ENCODE data around the gene ATP1A4.
"Not testable (repeated sequence)": the region's sequence is repeated elsewhere in the genome, so short reads cannot be mapped to it uniquely, and the experiment has no call there.

The ATP1A4 gene

GRCh38 chr1:160123726-160124125, 27.7 kb upstream of the ATP1A4 start:
- DNase-seq (ENCODE audit: low read depth): no peak

DNA sequence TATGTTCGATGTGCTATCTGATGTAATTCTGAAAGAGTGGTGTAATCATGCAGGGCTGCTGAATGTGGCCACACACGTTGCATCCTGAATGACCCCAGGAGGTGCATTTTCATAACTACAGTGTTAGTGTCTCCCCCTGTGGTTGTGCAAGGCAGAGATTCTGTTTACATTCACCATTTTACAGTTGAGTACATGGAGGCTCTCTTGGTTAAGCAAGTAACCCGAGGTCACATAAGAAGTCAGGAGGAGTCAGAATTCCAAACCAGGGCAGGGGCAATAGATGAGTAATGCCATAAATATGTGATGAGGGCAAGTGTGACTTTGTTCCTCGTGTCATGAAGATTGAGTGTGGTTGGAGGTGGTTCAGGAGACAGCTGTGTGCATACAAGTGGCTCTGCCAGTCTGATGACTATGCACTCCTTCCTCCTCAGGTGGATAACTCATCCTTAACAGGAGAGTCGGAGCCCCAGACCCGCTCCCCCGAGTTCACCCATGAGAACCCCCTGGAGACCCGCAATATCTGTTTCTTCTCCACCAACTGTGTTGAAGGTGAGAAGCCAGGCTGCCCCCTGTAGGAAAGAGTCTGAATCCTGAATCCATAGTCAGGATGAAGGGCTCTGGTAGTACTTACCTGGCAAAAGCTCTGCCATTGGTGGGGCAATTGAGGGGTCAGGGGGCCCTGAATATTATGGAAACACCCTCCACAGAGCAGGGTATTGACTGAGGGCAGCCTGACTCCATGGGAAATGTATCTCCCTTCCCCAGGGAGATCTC, 26.5 kb upstream of the ATP1A4 start:
- DNase-seq (ENCODE audit: low read depth): peak; percentile 76

- DNase-seq (ENCODE audit: low read depth): no peak
Measured at GRCh38 chr1:160125746-160126145, 25.7 kb upstream of the ATP1A4 start.

GRCh38 chr1:160126342-160126741, 25.1 kb upstream of the ATP1A4 start:
- DNase-seq (ENCODE audit: low read depth): not testable (repeated sequence)

- no peak for DNase-seq (ENCODE audit: low read depth)
Measured at GRCh38 chr1:160127381-160127780, 24.0 kb upstream of the ATP1A4 start.

DNA sequence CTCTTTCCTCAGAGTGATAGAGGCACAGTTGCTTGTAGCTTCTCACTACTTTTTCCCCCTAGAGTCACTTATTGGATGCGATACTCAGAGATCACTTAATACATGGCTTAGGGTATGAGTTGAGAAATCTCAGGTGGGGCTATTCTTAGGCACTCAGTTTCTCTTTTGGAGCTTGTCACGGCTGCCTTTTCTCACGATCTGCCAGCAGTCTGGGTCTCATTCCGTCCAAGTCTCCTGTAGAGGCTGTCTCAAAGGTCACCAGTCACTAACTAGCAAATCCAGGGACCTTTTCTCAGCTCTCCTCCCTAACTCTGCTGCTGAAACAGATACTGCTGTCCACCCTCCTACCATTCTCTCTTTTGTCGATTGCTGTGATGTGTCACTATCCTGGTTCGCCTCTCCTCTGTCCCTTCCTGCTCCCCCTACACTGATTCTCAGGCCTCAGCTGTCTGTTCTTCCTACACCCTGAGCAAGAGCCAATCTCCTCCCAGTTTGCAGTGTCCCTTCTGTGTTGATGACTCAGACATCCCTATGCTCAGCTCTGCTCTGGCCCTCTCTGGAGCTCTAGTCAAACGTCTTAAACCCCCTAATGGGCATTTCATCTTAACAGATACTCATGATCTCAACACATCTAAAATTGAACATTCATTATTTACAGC, 23.4 kb upstream of the ATP1A4 start:
- DNase-seq (ENCODE audit: low read depth): no peak

DNA sequence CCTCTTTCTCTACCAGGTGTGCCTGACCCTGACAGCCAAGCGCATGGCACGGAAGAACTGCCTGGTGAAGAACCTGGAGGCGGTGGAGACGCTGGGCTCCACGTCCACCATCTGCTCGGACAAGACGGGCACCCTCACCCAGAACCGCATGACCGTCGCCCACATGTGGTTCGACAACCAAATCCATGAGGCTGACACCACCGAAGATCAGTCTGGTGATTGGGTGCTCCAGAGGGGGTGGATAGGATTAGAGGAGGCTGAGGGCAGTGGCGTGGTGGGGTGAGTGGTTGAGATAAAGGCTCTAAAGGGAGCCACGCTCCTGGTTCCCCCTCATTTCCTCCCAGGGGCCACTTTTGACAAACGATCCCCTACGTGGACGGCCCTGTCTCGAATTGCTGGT, 22.8 kb upstream of the ATP1A4 start:
- DNase-seq (ENCODE audit: low read depth): no peak

DNA sequence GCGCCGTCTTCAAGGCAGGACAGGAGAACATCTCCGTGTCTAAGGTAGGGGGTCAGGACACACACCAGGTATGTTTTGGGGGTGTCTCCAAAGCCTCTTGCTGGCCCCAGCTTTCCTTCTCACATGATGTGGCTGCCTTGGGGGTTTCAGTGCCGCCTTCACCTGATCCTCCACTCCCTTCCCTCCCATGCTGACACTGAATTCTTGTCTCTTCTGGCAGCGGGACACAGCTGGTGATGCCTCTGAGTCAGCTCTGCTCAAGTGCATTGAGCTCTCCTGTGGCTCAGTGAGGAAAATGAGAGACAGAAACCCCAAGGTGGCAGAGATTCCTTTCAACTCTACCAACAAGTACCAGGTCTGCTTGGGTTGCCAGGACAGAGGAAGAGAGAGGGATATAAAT, 22.4 kb upstream of the ATP1A4 start:
- no peak for DNase-seq (ENCODE audit: low read depth)

GRCh38 chr1:160129558-160129957, 21.8 kb upstream of the ATP1A4 start:
- no peak for DNase-seq (ENCODE audit: low read depth)

GRCh38 chr1:160129966-160130365, 21.4 kb upstream of the ATP1A4 start:
- no peak for DNase-seq (ENCODE audit: low read depth)

DNA sequence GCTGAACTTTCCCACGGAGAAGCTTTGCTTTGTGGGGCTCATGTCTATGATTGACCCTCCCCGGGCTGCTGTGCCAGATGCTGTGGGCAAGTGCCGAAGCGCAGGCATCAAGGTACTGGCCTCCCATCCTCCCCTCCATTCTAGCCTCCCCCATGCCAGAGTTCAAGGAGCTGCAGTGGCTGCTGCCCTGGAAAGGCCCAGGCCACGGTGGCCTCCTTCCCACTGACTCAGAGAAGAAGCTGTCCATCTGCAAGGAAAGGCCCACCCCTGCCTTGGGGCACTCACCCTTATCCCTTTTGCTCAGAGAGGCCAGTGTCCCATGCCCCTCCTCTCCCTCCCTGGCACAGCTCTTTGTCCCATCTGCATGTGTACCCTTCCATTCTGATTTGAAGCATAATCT, 20.9 kb upstream of the ATP1A4 start:
- no peak for DNase-seq (ENCODE audit: low read depth)

- no peak for DNase-seq (ENCODE audit: low read depth)
Measured at GRCh38 chr1:160130939-160131338, 20.5 kb upstream of the ATP1A4 start.

GRCh38 chr1:160131803-160132565, 19.4 kb upstream of the ATP1A4 start:
- DNase-seq (ENCODE audit: low read depth): no peak

DNA sequence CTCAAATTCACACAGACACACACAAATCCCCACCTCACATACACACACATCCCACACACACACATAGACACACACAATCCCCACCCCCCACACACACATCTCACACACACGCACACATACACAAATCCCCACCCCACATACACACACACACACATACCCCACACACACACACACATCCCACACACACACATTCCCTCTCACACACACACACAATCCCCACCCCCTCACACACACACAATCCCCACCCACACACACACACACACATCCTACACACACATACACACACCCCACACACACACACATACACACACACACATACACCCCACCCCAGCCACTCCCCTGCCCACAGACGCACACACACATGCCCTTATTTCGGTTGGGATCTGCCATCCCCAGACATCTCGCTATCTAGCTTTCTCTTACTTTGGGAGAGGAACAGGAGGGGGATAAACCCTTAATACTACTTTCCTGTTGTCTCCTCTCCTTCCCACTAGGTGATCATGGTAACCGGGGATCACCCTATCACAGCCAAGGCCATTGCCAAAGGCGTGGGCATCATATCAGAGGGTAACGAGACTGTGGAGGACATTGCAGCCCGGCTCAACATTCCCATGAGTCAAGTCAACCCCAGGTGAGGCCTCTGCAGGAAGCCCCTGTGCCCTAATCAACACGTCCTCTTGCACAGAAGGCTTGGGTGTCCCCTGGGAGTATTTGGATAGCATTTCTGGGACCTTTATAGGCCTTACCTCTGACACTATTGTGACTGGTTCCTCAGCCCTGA, 17.2 kb upstream of the ATP1A4 start:
- DNase-seq (ENCODE audit: low read depth): no peak

- DNase-seq (ENCODE audit: low read depth): no peak
Measured at GRCh38 chr1:160134791-160135572, 16.4 kb upstream of the ATP1A4 start.

GRCh38 chr1:160136121-160136925, 15.1 kb upstream of the ATP1A4 start:
- DNase-seq (ENCODE audit: low read depth): no peak

- no peak for DNase-seq (ENCODE audit: low read depth)
Measured at GRCh38 chr1:160136926-160137200, 14.5 kb upstream of the ATP1A4 start.

DNA sequence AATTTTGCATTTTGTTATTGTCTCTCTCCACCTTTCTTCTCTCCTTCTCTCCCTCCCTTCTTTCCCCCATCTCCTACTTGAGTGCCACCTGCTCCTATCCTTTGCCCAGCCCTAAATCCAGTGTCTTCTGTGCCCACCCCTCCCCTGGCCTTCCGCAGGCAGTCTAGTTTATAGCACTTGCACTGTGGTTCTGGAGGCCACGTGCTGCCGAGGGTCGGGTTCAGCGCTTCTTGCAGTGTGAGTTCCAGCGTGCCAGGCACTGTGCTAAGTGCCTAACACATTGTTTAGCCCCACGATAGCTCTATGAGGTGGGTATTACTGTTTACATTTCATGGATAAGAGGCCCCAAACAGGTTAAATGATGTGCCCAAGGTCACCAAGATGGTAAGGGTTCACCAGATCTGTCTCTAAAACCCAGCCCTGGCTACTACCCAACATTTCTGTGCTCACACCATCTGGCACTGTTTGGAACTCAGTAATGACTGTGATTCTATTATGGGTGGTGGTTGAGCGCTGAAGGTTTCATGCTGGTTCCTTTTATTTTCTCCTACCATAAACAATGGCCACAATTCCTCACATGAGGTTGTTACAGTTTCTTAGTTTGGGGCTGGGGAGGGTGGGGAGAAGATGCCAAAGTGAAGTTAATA, 14.1 kb upstream of the ATP1A4 start:
- no peak for DNase-seq (ENCODE audit: low read depth)

- DNase-seq (ENCODE audit: low read depth): no peak
Measured at GRCh38 chr1:160139840-160140239, 11.6 kb upstream of the ATP1A4 start.

DNA sequence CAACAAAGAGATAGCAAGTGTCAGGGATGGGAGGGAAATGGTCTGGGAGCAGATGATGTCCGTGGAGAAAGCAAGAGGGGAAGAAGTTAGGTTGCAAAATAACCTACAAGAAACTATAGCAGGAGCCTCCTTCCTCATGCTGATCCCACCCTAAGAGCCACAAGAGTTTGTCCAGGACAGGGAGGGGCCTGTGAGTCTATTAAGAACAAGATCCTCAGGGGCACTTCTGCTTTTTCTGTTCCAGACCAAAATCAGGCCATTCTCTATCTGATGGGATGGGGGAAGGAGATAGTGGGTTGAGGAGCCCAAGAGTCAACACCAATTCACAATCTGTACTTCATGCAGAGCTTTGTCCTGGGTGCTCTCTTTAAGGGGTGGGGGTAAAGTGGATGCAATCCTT, 7.7 kb upstream of the ATP1A4 start:
- no peak for DNase-seq (ENCODE audit: low read depth)

Data from fibroblast of the conjunctiva (primary cell).